GM21528 (cell line): ENCODE data around the gene SIN3B.

Experiments
- ATAC-seq: cut with Tn5 transposase; IDR thresholded peaks from one replicate; pipeline ENCODE4 v1.9.1; 2021; ENCODE audit warnings: mild to moderate bottlenecking, moderate library complexity; ENCODE audit not compliant: unreplicated experiment, low FRiP score

SIN3B gene

GRCh38 chr19:16824658-16825311 is 4.4 kb upstream of the SIN3B start:
- no peak for ATAC-seq

- ATAC-seq = no peak
Measured at GRCh38 chr19:16825312-16826052, 3.7 kb upstream of the SIN3B start.

GRCh38 chr19:16829822-16830289 is 658 bp downstream of the SIN3B start:
- no peak for ATAC-seq

GRCh38 chr19:16830679-16831078 is 1.5 kb downstream of the SIN3B start:
- ATAC-seq = no peak

- no peak for ATAC-seq
Measured at GRCh38 chr19:16831531-16831930, 2.3 kb downstream of the SIN3B start.

- no peak for ATAC-seq
Measured at GRCh38 chr19:16834747-16835146, 5.5 kb downstream of the SIN3B start.

GRCh38 chr19:16836115-16837034 is 7.2 kb downstream of the SIN3B start:
- no peak for ATAC-seq

GRCh38 chr19:16837035-16837362 is 7.8 kb downstream of the SIN3B start:
- no peak for ATAC-seq

- ATAC-seq = no peak
Measured at GRCh38 chr19:16841391-16841926, 12.3 kb downstream of the SIN3B start.

GRCh38 chr19:16846901-16847300 is 17.7 kb downstream of the SIN3B start:
- no peak for ATAC-seq

GRCh38 chr19:16847430-16847829 is 18.2 kb downstream of the SIN3B start:
- no peak for ATAC-seq

GRCh38 chr19:16849168-16849567 is 20.0 kb downstream of the SIN3B start:
- no peak for ATAC-seq

- no peak for ATAC-seq
Measured at GRCh38 chr19:16850133-16850532, 20.9 kb downstream of the SIN3B start.

GRCh38 chr19:16851031-16851712 is 22.0 kb downstream of the SIN3B start:
- ATAC-seq = no peak

GRCh38 chr19:16853066-16853465 is 23.9 kb downstream of the SIN3B start:
- ATAC-seq = no peak

- ATAC-seq = no peak
Measured at GRCh38 chr19:16856091-16856490, 26.9 kb downstream of the SIN3B start.

- ATAC-seq = no peak
Measured at GRCh38 chr19:16859626-16860025, 30.4 kb downstream of the SIN3B start.

GRCh38 chr19:16860118-16860517 is 30.9 kb downstream of the SIN3B start:
- no peak for ATAC-seq

- no peak for ATAC-seq
Measured at GRCh38 chr19:16861011-16861410, 31.8 kb downstream of the SIN3B start.

GRCh38 chr19:16861834-16862233 is 32.6 kb downstream of the SIN3B start:
- ATAC-seq = no peak
